ENCODE results near the gene VDAC1.

The VDAC1 gene

DNA sequence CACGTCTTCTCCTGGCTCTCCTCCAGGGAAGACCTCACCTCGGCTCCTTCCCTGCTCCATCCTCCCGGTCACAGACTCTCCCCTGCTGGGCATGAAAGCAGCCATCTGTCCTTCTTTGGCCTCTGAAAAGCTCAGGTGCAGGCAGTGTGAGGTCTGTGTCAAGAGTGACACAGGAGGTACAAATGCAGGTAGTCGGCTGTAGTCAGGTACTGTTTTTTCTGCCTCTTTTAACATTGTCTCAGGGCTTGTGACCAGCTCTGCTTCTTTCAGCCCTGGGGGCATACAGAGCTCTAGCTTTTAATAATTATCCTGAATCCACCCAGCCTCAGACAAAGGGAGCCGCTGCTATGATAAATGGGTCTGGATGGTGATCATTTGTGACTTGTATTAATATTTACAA lies 82.8 kb downstream of the VDAC1 start:
- DNase-seq: no peak

All from NCI-H1048 (cell line).